GM10847 (cell line): Measurements from ENCODE around the gene CFH.

Experiments
- POLR2A ChIP-seq: IDR thresholded peaks from 2 replicates; pipeline ENCODE4 v1.6.1; 2011; ENCODE audit not compliant: insufficient read length; ENCODE audit errors: extremely low read depth

CFH gene

GRCh38 chr1:196723325-196724185 lies 71.7 kb downstream of the CFH start:
- TF ChIP-seq POLR2A: no peak

GRCh38 chr1:196732526-196732925 lies 80.7 kb downstream of the CFH start:
- no peak for TF ChIP-seq POLR2A

GRCh38 chr1:196733091-196733970 lies 81.5 kb downstream of the CFH start:
- TF ChIP-seq POLR2A: no peak

DNA sequence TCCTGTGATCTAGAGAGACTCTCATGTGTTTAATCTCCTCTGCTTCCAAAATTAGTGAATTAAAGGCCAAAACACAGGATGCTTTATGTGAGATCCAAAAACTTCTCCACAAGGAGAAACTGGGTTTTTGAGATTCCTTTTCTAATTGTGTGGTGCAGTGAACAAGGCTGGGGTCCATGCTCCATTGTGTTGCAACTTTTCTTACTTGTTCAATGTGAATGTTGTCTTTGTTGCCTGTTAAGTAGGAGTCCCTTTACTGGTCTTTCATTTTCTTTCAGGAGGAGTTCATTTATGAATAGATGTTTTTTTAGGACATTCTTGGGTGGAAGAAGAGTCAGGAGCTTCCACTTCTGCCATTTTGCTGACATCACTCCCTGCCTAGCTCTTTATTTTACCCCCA lies 82.2 kb downstream of the CFH start:
- no peak for TF ChIP-seq POLR2A

DNA sequence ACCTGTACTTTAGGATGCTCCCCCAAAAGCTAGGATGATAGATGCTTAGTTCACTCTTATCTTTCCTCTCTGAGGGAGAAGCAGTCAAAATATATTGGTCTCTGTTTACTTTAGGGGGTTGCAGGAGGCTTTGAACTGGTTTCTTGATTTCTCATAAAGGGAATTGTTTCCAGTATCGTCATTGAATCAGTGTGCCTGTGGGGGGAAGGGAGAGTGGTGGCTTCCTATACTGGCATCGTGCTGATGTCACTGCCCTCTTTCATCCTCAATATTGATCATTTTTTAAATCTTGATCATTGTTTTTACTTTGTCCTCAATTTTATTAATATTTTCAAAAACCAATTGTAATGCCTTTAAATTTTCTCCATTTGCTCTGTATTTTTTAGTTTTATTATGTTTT lies 82.6 kb downstream of the CFH start:
- no peak for TF ChIP-seq POLR2A

- TF ChIP-seq POLR2A: no peak
Measured at GRCh38 chr1:196738730-196739129, 86.9 kb downstream of the CFH start.

DNA sequence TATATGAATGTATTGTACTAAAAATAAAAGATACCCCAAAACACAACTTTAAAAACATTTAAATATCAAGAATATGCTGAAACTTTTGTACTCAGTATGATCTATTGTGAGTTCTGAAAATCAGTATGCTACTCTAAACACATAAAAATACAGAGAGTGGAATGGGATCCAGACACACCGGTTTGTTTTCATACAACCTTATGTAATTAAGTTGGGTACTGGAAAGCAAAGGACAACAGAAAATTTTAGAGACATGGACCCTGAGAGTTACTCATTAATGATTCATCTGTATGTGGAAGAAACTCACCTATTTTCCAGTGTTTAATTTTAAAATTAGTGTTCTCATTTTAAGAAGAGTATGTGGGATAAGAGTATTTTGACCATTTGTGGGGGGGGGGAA lies 121.9 kb downstream of the CFH start:
- no peak for TF ChIP-seq POLR2A

- no peak for TF ChIP-seq POLR2A
Measured at GRCh38 chr1:196774175-196774574, 122.3 kb downstream of the CFH start.

DNA sequence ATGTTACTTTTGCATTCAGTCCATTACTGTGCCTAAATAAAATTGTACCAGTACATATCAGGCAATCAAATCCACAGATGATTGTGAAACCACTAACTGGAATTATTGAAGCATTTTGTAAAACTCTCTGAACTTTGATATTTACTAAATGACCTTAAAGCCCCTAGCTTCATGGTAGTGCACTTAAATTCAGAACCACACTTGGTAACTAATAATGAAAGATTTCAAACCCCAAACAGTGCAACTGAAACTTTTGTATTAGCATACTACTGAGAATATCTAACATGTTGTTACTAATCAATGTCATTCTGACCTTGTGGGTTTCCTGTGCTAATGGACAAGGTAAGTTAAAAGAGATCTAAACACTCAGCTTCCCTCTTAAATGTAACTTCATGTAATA lies 122.8 kb downstream of the CFH start, which contains the start of gene CFHR3:
Gene CFHR3 (plus strand): TSS at position 238 of the 400 bp plus-strand sequence. CDS start 47 bp downstream, at position 285.
- no peak for TF ChIP-seq POLR2A

DNA sequence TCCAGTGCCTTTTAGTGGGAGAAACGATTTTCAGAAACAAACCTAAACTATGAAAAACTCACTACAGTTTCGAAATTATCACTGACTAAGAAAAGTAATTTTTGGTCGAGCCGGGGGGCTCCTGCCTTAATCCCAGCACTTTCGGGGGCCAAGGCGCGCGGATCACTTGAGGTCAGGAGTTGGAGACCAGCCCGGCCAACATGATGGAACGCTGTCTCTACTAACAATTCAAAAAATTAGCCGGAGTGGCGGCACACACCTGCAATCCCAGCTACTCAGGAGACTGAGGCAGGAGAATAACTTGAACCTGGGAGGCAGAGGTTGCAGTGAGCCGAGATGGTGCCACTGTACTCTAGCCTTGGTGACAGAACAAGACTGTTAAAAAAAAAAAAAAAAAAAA lies 125.8 kb downstream of the CFH start:
- no peak for TF ChIP-seq POLR2A

DNA sequence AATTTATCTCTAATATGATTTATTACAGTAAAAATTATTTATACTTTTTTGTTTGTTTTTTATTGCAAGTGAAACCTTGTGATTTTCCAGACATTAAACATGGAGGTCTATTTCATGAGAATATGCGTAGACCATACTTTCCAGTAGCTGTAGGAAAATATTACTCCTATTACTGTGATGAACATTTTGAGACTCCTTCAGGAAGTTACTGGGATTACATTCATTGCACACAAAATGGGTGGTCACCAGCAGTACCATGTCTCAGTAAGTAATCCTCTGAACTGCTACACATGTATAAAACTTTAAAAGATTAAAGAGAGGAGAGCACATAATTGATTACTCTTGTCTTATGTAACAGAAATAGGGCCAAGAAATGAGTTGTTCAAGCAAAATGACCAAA lies 127.2 kb downstream of the CFH start:
- TF ChIP-seq POLR2A: no peak
